ENCODE results near the gene ZNRF3. TPM values are rescaled to one million over a fixed set of nuclear protein-coding genes. Genes with fewer than 3 reads are reported as not detected.

ZNRF3 gene
- total RNA-seq, 1 donor from 2014 or later = 4.1 TPM

DNA sequence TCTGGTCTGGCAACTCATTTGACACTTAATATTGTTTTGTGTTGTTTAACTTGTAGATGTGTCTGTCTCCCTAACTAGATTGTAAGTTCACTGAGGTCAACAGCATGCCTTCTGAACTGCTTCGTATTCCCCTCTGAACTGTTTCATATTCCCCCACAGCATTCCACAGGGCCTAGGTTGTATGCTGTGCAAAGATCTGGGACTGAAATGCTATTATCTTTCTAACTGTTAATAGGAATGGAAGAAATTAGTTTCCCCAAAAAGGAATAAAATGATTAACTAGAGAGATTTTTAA, 38.2 kb downstream of the ZNRF3 start:
- peaks cover 90% of the 10 kb centered on the region for H3K4me1 Mint-ChIP-seq
- Histone ChIP-seq H3K4me3 (no peak overlapping the region), H4K20me1 (ENCODE audit: low read depth) (peaks cover 69% of the 10 kb centered on the region), H3K4me2 (no peak overlapping the region), H3F3A (ENCODE audit: low read depth) (peaks cover 32% of the 10 kb centered on the region), H3K9ac (no peak overlapping the region), H2AFZ (replicated peaks) (no peak overlapping the region), H3K27me3 (no peaks in the 10 kb centered on the region), H3K27ac (no peak overlapping the region), H3K79me2 (ENCODE audit: low read depth) (peaks cover 74% of the 10 kb centered on the region), H3K36me3 (no peaks in the 10 kb centered on the region), H3K4me1 (peaks cover 64% of the 10 kb centered on the region), H3K9me3 (ENCODE audit: low read depth) (no peaks in the 10 kb centered on the region)
- no peaks in the 10 kb centered on the region for H3K9me3 Mint-ChIP-seq
- TF ChIP-seq, protein P1, sequence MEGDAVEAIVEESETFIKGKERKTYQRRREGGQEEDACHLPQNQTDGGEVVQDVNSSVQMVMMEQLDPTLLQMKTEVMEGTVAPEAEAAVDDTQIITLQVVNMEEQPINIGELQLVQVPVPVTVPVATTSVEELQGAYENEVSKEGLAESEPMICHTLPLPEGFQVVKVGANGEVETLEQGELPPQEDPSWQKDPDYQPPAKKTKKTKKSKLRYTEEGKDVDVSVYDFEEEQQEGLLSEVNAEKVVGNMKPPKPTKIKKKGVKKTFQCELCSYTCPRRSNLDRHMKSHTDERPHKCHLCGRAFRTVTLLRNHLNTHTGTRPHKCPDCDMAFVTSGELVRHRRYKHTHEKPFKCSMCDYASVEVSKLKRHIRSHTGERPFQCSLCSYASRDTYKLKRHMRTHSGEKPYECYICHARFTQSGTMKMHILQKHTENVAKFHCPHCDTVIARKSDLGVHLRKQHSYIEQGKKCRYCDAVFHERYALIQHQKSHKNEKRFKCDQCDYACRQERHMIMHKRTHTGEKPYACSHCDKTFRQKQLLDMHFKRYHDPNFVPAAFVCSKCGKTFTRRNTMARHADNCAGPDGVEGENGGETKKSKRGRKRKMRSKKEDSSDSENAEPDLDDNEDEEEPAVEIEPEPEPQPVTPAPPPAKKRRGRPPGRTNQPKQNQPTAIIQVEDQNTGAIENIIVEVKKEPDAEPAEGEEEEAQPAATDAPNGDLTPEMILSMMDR (IDR thresholded peaks at IDR 0.05) = no peak
- TF ChIP-seq EZH2 (IDR thresholded peaks at IDR 0.05) (no peak), EZH2phosphoT487 (IDR thresholded peaks at IDR 0.05) (no peak)
- no peak for DNase-seq (ENCODE audit: low spot score)
- H3K27me3 Mint-ChIP-seq (ENCODE audit: insufficient read depth, low read depth) = peaks cover 2% of the 10 kb centered on the region
- peak overlapping the region; percentile 62 for H3K27ac Mint-ChIP-seq
- peak overlapping the region; percentile 11 for H3K4me3 Mint-ChIP-seq
- H3K36me3 Mint-ChIP-seq = peaks cover 18% of the 10 kb centered on the region

DNA sequence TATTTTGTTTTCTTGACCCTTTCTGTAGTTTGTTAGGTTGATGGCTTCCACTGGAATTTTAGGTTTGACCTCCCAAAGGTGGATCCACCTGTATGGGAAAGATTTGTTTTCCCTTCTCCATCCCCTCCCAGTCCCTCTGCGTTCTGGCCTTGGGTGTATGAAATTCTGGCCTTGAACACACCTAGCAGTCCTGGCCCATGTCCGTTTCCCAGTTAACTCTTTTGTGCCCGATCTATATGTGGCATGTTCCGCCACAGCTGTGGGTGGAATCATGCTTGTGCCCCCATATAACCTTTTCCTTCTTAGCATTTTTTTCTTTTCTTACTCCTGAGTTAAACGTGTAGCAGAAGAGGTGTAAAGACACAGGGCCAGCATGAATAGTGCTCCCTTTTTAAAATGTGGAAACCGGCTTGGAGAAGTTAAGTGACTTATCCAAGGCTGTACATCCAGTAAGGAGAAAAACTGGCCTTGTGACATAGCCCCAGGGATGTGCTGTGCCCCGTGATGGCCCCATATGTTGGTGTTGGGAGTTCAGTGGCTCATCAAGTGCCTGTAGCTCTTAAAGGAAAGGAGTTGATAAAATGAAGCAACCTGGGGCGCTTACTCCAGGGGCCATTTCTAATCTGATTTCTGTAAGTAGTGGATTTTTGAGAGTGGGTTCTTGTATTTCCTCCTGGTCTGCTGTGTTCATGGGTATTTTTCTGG, 39.3 kb downstream of the ZNRF3 start:
- peak overlapping the region; percentile 4 for H3K4me3 Mint-ChIP-seq

DNA sequence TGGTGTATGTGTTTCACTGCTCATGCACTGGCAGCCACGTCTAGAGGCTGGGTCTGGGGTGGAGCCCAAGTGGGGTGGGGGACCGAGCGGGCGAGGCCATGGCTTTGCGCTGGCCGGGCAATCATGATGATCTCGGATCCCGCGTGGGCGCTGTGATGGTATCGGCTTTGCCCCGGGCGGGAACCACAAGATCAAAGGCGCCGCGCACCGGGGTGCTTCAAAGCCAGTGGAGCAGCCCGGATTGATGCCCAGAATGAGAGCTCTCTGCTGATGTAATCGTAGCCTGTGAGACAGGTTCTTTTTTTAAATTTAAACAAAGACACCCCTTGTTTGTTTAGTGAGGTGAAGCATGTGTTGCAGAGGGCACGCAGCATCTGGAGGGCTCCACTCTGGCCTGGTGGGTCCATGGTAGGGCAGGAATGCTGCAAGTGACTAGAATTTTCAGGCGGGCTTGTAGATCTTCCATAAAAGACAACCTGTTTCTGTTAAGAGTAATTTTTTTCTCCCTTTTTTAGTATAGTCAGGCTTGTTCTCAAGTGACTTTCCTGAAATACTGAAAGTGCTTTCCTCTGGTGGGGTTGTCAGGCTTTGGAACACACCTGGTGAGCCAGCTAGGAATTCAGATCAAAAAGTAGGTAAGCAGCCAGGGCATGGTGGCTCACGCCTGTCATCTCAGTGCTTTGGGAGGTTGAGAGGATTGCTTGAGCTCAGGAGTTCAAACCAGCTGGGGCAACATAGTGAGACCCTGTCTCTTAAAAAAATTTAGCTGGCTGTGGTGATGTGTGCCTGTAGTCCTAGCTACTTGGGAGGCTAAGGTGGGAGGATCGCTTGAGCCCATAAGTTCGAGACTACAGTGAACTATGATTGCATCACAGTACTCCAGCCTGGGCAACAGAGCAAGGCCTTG, 40.7 kb downstream of the ZNRF3 start:
- Mint-ChIP-seq H3K27ac (peak overlapping the region; percentile 88), H3K9me3 (no peaks in the 10 kb centered on the region), H3K27me3 (ENCODE audit: insufficient read depth, low read depth) (peaks cover 5% of the 10 kb centered on the region), H3K36me3 (peaks cover 23% of the 10 kb centered on the region), H3K4me3 (no peak overlapping the region), H3K4me1 (peaks cover 82% of the 10 kb centered on the region)
- Histone ChIP-seq H3K27me3 (no peaks in the 10 kb centered on the region), H3K79me2 (ENCODE audit: low read depth) (peaks cover 95% of the 10 kb centered on the region), H3F3A (ENCODE audit: low read depth) (peaks cover 6% of the 10 kb centered on the region), H3K4me3 (no peak overlapping the region), H4K20me1 (ENCODE audit: low read depth) (peaks cover 52% of the 10 kb centered on the region), H3K27ac (no peak overlapping the region), H2AFZ (replicated peaks) (no peak overlapping the region), H3K9me3 (ENCODE audit: low read depth) (no peaks in the 10 kb centered on the region), H3K4me2 (no peak overlapping the region), H3K4me1 (peaks cover 48% of the 10 kb centered on the region), H3K9ac (no peak overlapping the region), H3K36me3 (no peaks in the 10 kb centered on the region)
- TF ChIP-seq, protein P1 (IDR thresholded peaks at IDR 0.05) = no peak
- TF ChIP-seq EZH2 (IDR thresholded peaks at IDR 0.05) = no peak
- TF ChIP-seq EZH2phosphoT487 (IDR thresholded peaks at IDR 0.05) = no peak
- DNase-seq (ENCODE audit: low spot score) = no peak

More for the DNA sequence above, 39.3 kb downstream of the ZNRF3 start:
- H3K79me2 ChIP-seq (ENCODE audit: low read depth) = peaks cover 86% of the 10 kb centered on the region
- peaks cover 20% of the 10 kb centered on the region for H3K36me3 Mint-ChIP-seq
- H3F3A ChIP-seq (ENCODE audit: low read depth) = peaks cover 20% of the 10 kb centered on the region
- no peaks in the 10 kb centered on the region for H3K36me3 ChIP-seq
- no peak overlapping the region for H3K27ac ChIP-seq
- H3K27me3 Mint-ChIP-seq (ENCODE audit: insufficient read depth, low read depth) = peaks cover 2% of the 10 kb centered on the region
- DNase-seq (ENCODE audit: low spot score) = no peak
- peaks cover 57% of the 10 kb centered on the region for H4K20me1 ChIP-seq (ENCODE audit: low read depth)
- H3K4me1 Mint-ChIP-seq = peaks cover 85% of the 10 kb centered on the region
- H3K9ac ChIP-seq = no peak overlapping the region
- TF ChIP-seq, protein P1 (IDR thresholded peaks at IDR 0.05) = no peak
- TF ChIP-seq EZH2 (IDR thresholded peaks at IDR 0.05) = no peak
- TF ChIP-seq EZH2phosphoT487 (IDR thresholded peaks at IDR 0.05) = no peak
- H2AFZ ChIP-seq (replicated peaks) = no peak overlapping the region
- peaks cover 53% of the 10 kb centered on the region for H3K4me1 ChIP-seq
- H3K9me3 ChIP-seq (ENCODE audit: low read depth) = no peaks in the 10 kb centered on the region
- no peak overlapping the region for H3K4me3 ChIP-seq
- H3K27ac Mint-ChIP-seq = peak overlapping the region; percentile 52
- no peak overlapping the region for H3K4me2 ChIP-seq
- no peaks in the 10 kb centered on the region for H3K9me3 Mint-ChIP-seq
- H3K27me3 ChIP-seq = no peaks in the 10 kb centered on the region
